Fibroblast of lung (primary cell): ENCODE data around the gene FRMPD2. TPM values are rescaled to one million over a fixed set of nuclear protein-coding genes. Genes with fewer than 3 reads are reported as not detected.
"Not testable (repeated sequence)": the region's sequence is repeated elsewhere in the genome, so short reads cannot be mapped to it uniquely, and the experiment has no call there.

ENCODE experiments used
- DNase-seq, 2 donors: peaks; one replicate each; pipeline versions ENCODE4 v3.0.0 to v3.0.0-alpha.2; 2010; ENCODE audit warnings: low read depth in 2 of 2
- H2AFZ ChIP-seq: 2 replicates; pipeline ENCODE4 v1.5.1; 2012; ENCODE audit warnings: low read length, control low read depth, inconsistent platforms
- H3K27ac ChIP-seq: 2 replicates; pipeline ENCODE4 v1.5.1; 2011; ENCODE audit warnings: low read length, control low read depth; ENCODE audit not compliant: insufficient read depth
- H3K27me3 ChIP-seq: 2 replicates; pipeline ENCODE4 v1.5.1; 2011; ENCODE audit warnings: mild to moderate bottlenecking, low read length; ENCODE audit not compliant: control insufficient read depth, insufficient read depth
- H3K36me3 ChIP-seq: 2 replicates; pipeline ENCODE4 v1.5.1; 2011; ENCODE audit warnings: low read length; ENCODE audit not compliant: control insufficient read depth, insufficient read depth
- H3K4me1 ChIP-seq: 2 replicates; pipeline ENCODE4 v1.5.1; 2011; ENCODE audit warnings: low read length; ENCODE audit not compliant: control insufficient read depth, insufficient read depth; ENCODE audit errors: extremely low read depth
- H3K4me2 ChIP-seq: 2 replicates; pipeline ENCODE4 v1.5.1; 2011; ENCODE audit warnings: low read length, control low read depth; ENCODE audit not compliant: insufficient read depth; ENCODE audit errors: extremely low read depth
- H3K4me3 ChIP-seq, 4 experiments: fragments of 200-600 bp in 1 of 4; sonication (generic) in 1 of 4; replicated peaks in 1 of 4; 2 replicates each; pipeline ENCODE4 v1.5.1; 2011 to 2016; ENCODE audit warnings: low read length in 4 of 4, low read depth in 3 of 4, mild to moderate bottlenecking in 3 of 4, control low read depth in 2 of 4, inconsistent platforms in 1 of 4, mixed read lengths in 1 of 4; ENCODE audit not compliant: insufficient read depth in 1 of 4; ENCODE audit errors: control extremely low read depth in 1 of 4
- H3K79me2 ChIP-seq: 2 replicates; pipeline ENCODE4 v1.5.1; 2012; ENCODE audit warnings: mild to moderate bottlenecking, low read length, inconsistent platforms; ENCODE audit not compliant: control insufficient read depth, insufficient read depth
- H3K9ac ChIP-seq: 2 replicates; pipeline ENCODE4 v1.5.1; 2011; ENCODE audit warnings: mild to moderate bottlenecking, low read length, control low read depth; ENCODE audit not compliant: insufficient read depth
- H3K9me3 ChIP-seq: 2 replicates; pipeline ENCODE4 v1.5.1; 2012; ENCODE audit warnings: low read depth, low read length; ENCODE audit not compliant: control insufficient read depth, insufficient read depth
- H4K20me1 ChIP-seq: 2 replicates; pipeline ENCODE4 v1.5.1; 2011; ENCODE audit warnings: low read length; ENCODE audit not compliant: control insufficient read depth, insufficient read depth; ENCODE audit errors: extremely low read depth
- CTCF ChIP-seq, 2 donors: IDR thresholded peaks in 1 of 2; conservative IDR thresholded peaks in 1 of 2; 1 replicate in 1 of 2; 2 replicates in 1 of 2; pipeline ENCODE4 v1.5.1; 2011 to 2012; ENCODE audit warnings: low read length in 2 of 2, control low read depth in 1 of 2, inconsistent platforms in 1 of 2, low read depth in 1 of 2, mild to moderate bottlenecking in 1 of 2
- EZH2 ChIP-seq: IDR thresholded peaks from 2 replicates; pipeline ENCODE4 v1.5.1; 2012; ENCODE audit warnings: low read length, control low read depth, mild to moderate bottlenecking; ENCODE audit errors: missing control alignments
- polyA plus RNA-seq, 2 donors: library from polyadenylated mRNA; depleted of rRNA in 1 of 2; stranded (reverse) in 1 of 2; unstranded in 1 of 2; fragments of >200 nt; gene quantifications; 2 replicates each; pipeline ENCODE4 v1.2.1, GENCODE V29; 2011 to 2012; ENCODE audit warnings: missing spikeins in 1 of 2
- total RNA-seq: library from RNA; depleted of rRNA; stranded (reverse); fragments of >200 nt; gene quantifications from 2 replicates; pipeline ENCODE4 v1.2.1, GENCODE V29; 2014

FRMPD2 gene
- total and polyA plus RNA-seq, 2 donors (not counting 1 experiment from before 2014, with no cell fraction given), result 0.16 TPM; not detected in 1

GRCh38 chr10:48184224-48184623 is 90.3 kb downstream of the FRMPD2 start:
- DNase-seq, result no peak
- H2AFZ ChIP-seq, result no peak overlapping the region
- no peaks in the 10 kb centered on the region for H3K36me3 ChIP-seq
- H3K9ac ChIP-seq, result no peak overlapping the region
- no peak overlapping the region for H3K4me3 ChIP-seq
- TF ChIP-seq EZH2, result no peak
- no peak for TF ChIP-seq CTCF (conservative IDR thresholded peaks at IDR 0.05 in 1 of 2, IDR thresholded peaks at IDR 0.05 in 1 of 2; ENCODE audit: low read depth in 1 of 2, low read length in 2 of 2)
- H3K4me1 ChIP-seq, result no peaks in the 10 kb centered on the region
- H3K79me2 ChIP-seq, result no peaks in the 10 kb centered on the region
- no peak overlapping the region for H3K4me2 ChIP-seq
- H4K20me1 ChIP-seq, result no peaks in the 10 kb centered on the region
- H3K9me3 ChIP-seq, result no peaks in the 10 kb centered on the region
- no peak overlapping the region for H3K27ac ChIP-seq
- peaks cover 6% of the 10 kb centered on the region for H3K27me3 ChIP-seq

- not testable (repeated sequence) for H2AFZ ChIP-seq, H3K36me3 ChIP-seq, H3K9ac ChIP-seq, H3K27ac ChIP-seq, DNase-seq, H3K4me1 ChIP-seq, H3K4me2 ChIP-seq, H3K27me3 ChIP-seq, H3K4me3 ChIP-seq, H4K20me1 ChIP-seq, H3K79me2 ChIP-seq, H3K9me3 ChIP-seq
Observed at GRCh38 chr10:48172715-48173114, 101.8 kb downstream of the FRMPD2 start.

- not testable (repeated sequence) for DNase-seq, H3K36me3 ChIP-seq, H2AFZ ChIP-seq, H4K20me1 ChIP-seq, H3K4me2 ChIP-seq, H3K4me1 ChIP-seq, H3K79me2 ChIP-seq, H3K27me3 ChIP-seq, H3K9me3 ChIP-seq, H3K27ac ChIP-seq, H3K4me3 ChIP-seq, H3K9ac ChIP-seq
Observed at GRCh38 chr10:48160670-48161069, 113.8 kb downstream of the FRMPD2 start.

- not testable (repeated sequence) for H3K4me3 ChIP-seq, H3K9ac ChIP-seq, DNase-seq, H3K27me3 ChIP-seq, H3K79me2 ChIP-seq, H2AFZ ChIP-seq, H3K4me1 ChIP-seq, H3K4me2 ChIP-seq, H3K36me3 ChIP-seq, H4K20me1 ChIP-seq, H3K27ac ChIP-seq, H3K9me3 ChIP-seq
Observed at GRCh38 chr10:48160163-48160562, 114.3 kb downstream of the FRMPD2 start.

- H3K4me2 ChIP-seq, H3K27me3 ChIP-seq, H2AFZ ChIP-seq, H3K27ac ChIP-seq, H3K9ac ChIP-seq, H3K4me3 ChIP-seq, H3K36me3 ChIP-seq, H3K9me3 ChIP-seq, H3K4me1 ChIP-seq, H3K79me2 ChIP-seq, DNase-seq, H4K20me1 ChIP-seq: not testable (repeated sequence)
Observed at GRCh38 chr10:48154211-48155140, 120.0 kb downstream of the FRMPD2 start.

GRCh38 chr10:48147643-48148042 is 126.9 kb downstream of the FRMPD2 start:
- H3K27me3 ChIP-seq, H3K4me2 ChIP-seq, H3K9me3 ChIP-seq, H3K4me3 ChIP-seq, H3K9ac ChIP-seq, H3K36me3 ChIP-seq, H3K79me2 ChIP-seq, H3K4me1 ChIP-seq, H2AFZ ChIP-seq, H3K27ac ChIP-seq, DNase-seq, H4K20me1 ChIP-seq: not testable (repeated sequence)
